ENCODE measurements around the gene MKNK2.
"Not testable (repeated sequence)": the region's sequence is repeated elsewhere in the genome, so short reads cannot be mapped to it uniquely, and the experiment has no call there.

MKNK2 gene

GRCh38 chr19:1989513-1990229 lies 61.4 kb downstream of the MKNK2 start:
- no peak for DNase-seq

- not testable (repeated sequence) for DNase-seq
Measured at GRCh38 chr19:1988464-1988863, 62.6 kb downstream of the MKNK2 start.
